ENCODE data around the gene PPP1R37.

PPP1R37 gene

DNA sequence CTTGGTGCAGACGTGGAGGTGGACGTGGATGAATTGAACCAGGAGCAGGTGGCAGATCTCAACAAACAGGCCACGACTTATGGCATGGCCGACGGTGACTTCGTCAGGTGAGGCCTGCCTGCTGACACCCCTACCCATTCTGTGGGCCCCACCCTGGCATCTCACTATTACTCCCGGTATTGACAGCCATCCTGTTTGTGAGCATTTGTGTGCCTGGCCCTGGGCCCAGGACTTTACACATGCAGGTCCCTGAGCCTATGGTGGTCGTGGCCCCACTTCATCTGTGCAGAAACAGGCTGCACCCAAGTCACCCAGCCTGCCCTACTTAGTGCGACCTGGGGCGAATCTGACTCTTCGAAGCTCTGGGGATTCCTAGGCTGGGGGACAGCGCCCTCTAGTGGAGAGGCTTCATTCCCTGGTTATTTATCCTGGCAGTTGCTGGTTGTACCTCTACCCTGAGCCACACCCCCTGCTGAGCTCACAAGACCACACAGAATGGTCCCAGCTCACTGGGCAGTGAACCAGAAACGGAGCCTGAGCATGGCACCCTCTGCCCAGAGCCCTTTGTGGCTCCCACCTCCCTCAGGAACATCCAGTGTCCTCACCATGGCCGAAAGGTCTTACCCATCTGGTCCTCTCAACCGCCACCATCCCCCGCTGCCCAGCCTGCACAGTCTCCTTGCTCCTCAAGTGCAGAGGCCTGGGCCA, 33.6 kb upstream of the PPP1R37 start (continued):
- TF ChIP-seq HOXD13 (CRISPR knock-in tag; IDR thresholded peaks at IDR 0.05; ENCODE audit: borderline replicate concordance) (no peak), HOXA7 (CRISPR knock-in tag; IDR thresholded peaks at IDR 0.05; ENCODE audit: borderline replicate concordance) (no peak), ZEB2 (tag by site-specific recombination; IDR thresholded peaks at IDR 0.05) (no peak), ZNF561 (tag by site-specific recombination; IDR thresholded peaks at IDR 0.05; ENCODE audit: borderline replicate concordance) (no peak)

DNA sequence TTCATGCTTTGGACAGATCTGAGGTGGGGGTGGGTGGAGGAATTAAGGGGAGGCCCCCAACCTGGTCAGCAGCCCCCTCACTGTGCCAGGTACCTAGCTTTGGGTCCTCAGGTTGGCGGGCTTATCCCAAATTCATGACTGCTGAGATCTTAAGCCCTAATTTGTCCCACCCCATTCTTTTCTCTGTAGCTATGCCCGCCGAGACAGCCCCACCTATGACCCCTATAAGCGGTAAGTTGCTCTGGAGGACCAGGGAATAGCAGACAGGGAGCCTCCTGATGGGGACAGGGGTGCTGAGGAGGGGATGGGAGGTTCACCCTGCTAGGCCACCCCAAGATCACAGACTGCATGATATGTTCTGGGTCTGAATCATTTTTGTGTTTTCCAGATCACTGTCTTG, 31.0 kb upstream of the PPP1R37 start:
- no peaks in the 10 kb centered on the region for H3K4me1 ChIP-seq (ENCODE audit: control insufficient read depth, insufficient read depth, low read length)
- H3K9me3 ChIP-seq (ENCODE audit: control insufficient read depth, insufficient read depth, low read depth, low read length), result no peaks in the 10 kb centered on the region
- ChIA-PET CTCF (interaction anchor here (1.3 to 3.9 kb wide), 3 partner anchors 13 to 73 kb away, joined by 7 to 65 read pairs (median 20); partner anchors contain the start of gene CLASRP), POLR2A (no interaction called here)
- H3K27ac ChIP-seq (ENCODE audit: extremely low read depth, low read depth, low read length), result no peak overlapping the region
- peaks cover 81 to 90% of the 10 kb centered on the region in 2 experiments for H3K36me3 ChIP-seq (ENCODE audit: control insufficient read depth in 2 of 2, insufficient read depth in 1 of 2, low read length in 2 of 2)
- no peak overlapping the region for H3K4me3 ChIP-seq (ENCODE audit: low read depth, low read length)
- TF ChIP-seq ZNF211 (tag by site-specific recombination; IDR thresholded peaks at IDR 0.05; ENCODE audit: low read depth) (no peak), BCL11A (tag by site-specific recombination; IDR thresholded peaks at IDR 0.05; ENCODE audit: low read depth) (no peak), BCL11B (tag by site-specific recombination; IDR thresholded peaks at IDR 0.05; ENCODE audit: low read depth) (no peak), ZNF707 (tag by site-specific recombination; IDR thresholded peaks at IDR 0.05) (no peak), ZNF239 (tag by site-specific recombination; IDR thresholded peaks at IDR 0.05) (no peak), ZFP41 (tag by site-specific recombination; IDR thresholded peaks at IDR 0.05; ENCODE audit: borderline replicate concordance) (no peak), ZNF10 (tag by site-specific recombination; IDR thresholded peaks at IDR 0.05) (no peak), ZNF19 (tag by site-specific recombination; IDR thresholded peaks at IDR 0.05; ENCODE audit: low read depth) (no peak), ZNF768 (tag by site-specific recombination; IDR thresholded peaks at IDR 0.05) (no peak), ZNF529 (tag by site-specific recombination; IDR thresholded peaks at IDR 0.05; ENCODE audit: insufficient replicate concordance) (no peak), ZNF664 (tag by site-specific recombination; IDR thresholded peaks at IDR 0.05) (no peak), ZNF394 (tag by site-specific recombination; IDR thresholded peaks at IDR 0.05; ENCODE audit: borderline replicate concordance) (no peak), ZNF169 (tag by site-specific recombination; IDR thresholded peaks at IDR 0.05) (no peak), ZNF404 (tag by site-specific recombination; IDR thresholded peaks at IDR 0.05) (no peak), GLIS1 (tag by site-specific recombination; IDR thresholded peaks at IDR 0.05) (no peak)

DNA sequence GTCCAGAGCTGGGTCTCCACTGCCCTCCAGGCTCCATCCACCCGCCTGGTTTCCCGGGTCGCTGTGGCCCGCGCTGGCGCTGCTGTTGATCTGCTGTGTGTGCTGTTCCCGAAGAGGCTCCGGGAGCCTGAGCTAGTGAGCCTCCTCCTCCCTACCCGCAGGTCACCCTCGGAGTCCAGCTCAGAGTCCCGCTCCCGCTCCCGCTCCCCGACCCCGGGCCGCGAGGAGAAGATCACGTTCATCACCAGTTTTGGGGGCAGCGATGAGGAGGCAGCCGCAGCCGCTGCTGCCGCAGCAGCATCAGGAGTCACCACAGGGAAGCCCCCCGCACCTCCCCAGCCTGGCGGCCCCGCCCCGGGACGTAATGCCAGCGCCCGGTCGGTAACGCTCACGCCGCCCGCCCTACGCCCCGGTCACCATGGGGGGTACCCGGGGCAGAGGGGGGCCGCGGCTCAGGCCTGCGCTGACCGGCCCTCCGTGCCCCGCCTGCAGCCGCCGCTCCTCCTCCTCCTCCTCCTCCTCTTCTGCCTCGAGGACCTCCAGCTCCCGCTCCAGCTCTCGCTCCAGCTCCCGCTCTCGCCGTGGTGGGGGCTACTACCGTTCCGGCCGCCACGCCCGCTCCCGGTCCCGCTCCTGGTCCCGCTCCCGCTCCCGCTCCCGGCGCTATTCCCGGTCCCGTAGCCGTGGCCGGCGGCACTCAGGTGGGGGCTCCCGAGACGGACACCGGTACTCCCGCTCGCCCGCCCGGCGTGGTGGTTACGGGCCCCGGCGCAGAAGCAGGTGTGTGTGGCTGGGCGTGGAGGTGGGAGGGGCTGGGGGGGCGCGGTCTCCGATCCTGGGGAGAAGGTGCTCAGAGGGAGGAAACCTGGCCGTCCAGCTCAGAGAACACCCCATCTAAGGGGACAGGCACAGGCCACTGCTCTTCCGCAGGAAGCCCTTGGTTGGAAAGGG, 28.9 kb upstream of the PPP1R37 start:
- no peaks in the 10 kb centered on the region for H3K4me1 ChIP-seq (ENCODE audit: control insufficient read depth, insufficient read depth, low read length)
- no peak overlapping the region for H3K4me3 ChIP-seq (ENCODE audit: low read depth, low read length)
- POLR2A ChIA-PET, result interaction anchor here (0.7 to 1.2 kb wide), 3 partner anchors 15 to 330 kb away, joined by 3 to 5 read pairs (median 4); partner anchors contain the start of gene GEMIN7
- CTCF ChIA-PET, result interaction anchor here (0.5 to 0.6 kb wide), 2 partner anchors 17 to 85 kb away, joined by 3 to 5 read pairs; no protein-coding TSS in a partner anchor
- TF ChIP-seq ZNF785 (tag by site-specific recombination; IDR thresholded peaks at IDR 0.05) (no peak), KLF8 (tag by site-specific recombination; IDR thresholded peaks at IDR 0.05) (peak; percentile 33; the same call in 1 of the 2 replicates), ZNF169 (tag by site-specific recombination; IDR thresholded peaks at IDR 0.05) (no peak), KLF9 (tag by site-specific recombination; IDR thresholded peaks at IDR 0.05; ENCODE audit: low read depth) (peak; percentile 57)
- H3K27ac ChIP-seq (ENCODE audit: extremely low read depth, low read depth, low read length), result no peak overlapping the region
- peaks cover 64 to 89% of the 10 kb centered on the region in 2 experiments for H3K36me3 ChIP-seq (ENCODE audit: control insufficient read depth in 2 of 2, insufficient read depth in 1 of 2, low read length in 2 of 2)
- no peaks in the 10 kb centered on the region for H3K9me3 ChIP-seq (ENCODE audit: control insufficient read depth, insufficient read depth, low read depth, low read length)

Measured in HEK293 (cell line).